T-cell (primary cell): Measurements from ENCODE around the gene NUP153. TPM values are rescaled to one million over a fixed set of nuclear protein-coding genes. Genes with fewer than 3 reads are reported as not detected.

ENCODE experiments used
- ATAC-seq, 4 experiments: fragments of 200-7000 bp in 3 of 4; fragments of 150-1000 bp in 1 of 4; cut with Tn5 transposase; replicated peaks in 1 of 4; 1 replicate in 3 of 4; 2 replicates in 1 of 4; pipeline ENCODE4 v1.10.0; 2021; ENCODE audit warnings: moderate library complexity in 3 of 4, mild to moderate bottlenecking in 2 of 4, moderate number of reproducible peaks in 1 of 4
- CTCF ChIA-PET, 2 donors: fragments of 300-600 bp; sonication (Branson Sonifier 250); formaldehyde crosslinking; loops; one replicate each; lab custom pipeline; 2022; ENCODE audit warnings: antibody characterized with exemption in 2 of 2; lab: Charles Lee
- POLR2A ChIA-PET, 2 donors: fragments of 300-600 bp; sonication (Branson Sonifier 250); formaldehyde crosslinking; loops; one replicate each; lab custom pipeline; 2022; ENCODE audit warnings: antibody characterized with exemption in 2 of 2; lab: Charles Lee
- DNase-seq, 35 experiments: peaks; one replicate each; pipeline versions ENCODE4 v3.0.0 to v3.0.0-alpha.2; 2013 to 2023
- H3K27ac ChIP-seq: one replicate; pipeline ENCODE4 v1.5.1; 2013; ENCODE audit warnings: low read length
- H3K27me3 ChIP-seq, 2 experiments: replicated peaks in 1 of 2; 1 replicate in 1 of 2; 2 replicates in 1 of 2; pipeline versions ENCODE4 v1.6.1 to v1.7.0; 2013; ENCODE audit warnings: low read length in 1 of 2, mixed read lengths in 1 of 2; ENCODE audit not compliant: control insufficient read depth in 2 of 2, insufficient read depth in 2 of 2; ENCODE audit errors: extremely low read depth in 1 of 2
- H3K36me3 ChIP-seq, 2 donors: 1 replicate in 1 of 2; 2 replicates in 1 of 2; pipeline versions ENCODE4 v1.6.1 to v1.7.0; 2013; ENCODE audit warnings: low read length in 1 of 2; ENCODE audit not compliant: control insufficient read depth in 2 of 2, insufficient read depth in 1 of 2; ENCODE audit errors: extremely low read depth in 1 of 2
- H3K4me1 ChIP-seq, 2 experiments: 1 replicate in 1 of 2; 2 replicates in 1 of 2; pipeline versions ENCODE4 v1.6.1 to v1.7.0; 2013; ENCODE audit warnings: low read length in 2 of 2, mixed read lengths in 1 of 2; ENCODE audit not compliant: insufficient read depth in 2 of 2, control insufficient read depth in 1 of 2; ENCODE audit errors: extremely low read depth in 1 of 2
- H3K4me3 ChIP-seq, 2 donors: 1 replicate in 1 of 2; 2 replicates in 1 of 2; pipeline versions ENCODE4 v1.5.1 to v1.7.0; 2013; ENCODE audit warnings: mild to moderate bottlenecking in 2 of 2, low read length in 1 of 2, moderate library complexity in 1 of 2; ENCODE audit not compliant: control insufficient read depth in 1 of 2; ENCODE audit errors: extremely low read depth in 1 of 2
- H3K9me3 ChIP-seq: 2 replicates; pipeline ENCODE4 v1.7.0; 2013
- H3K27ac Mint-ChIP-seq, 2 donors: one replicate each; pipeline ENCODE4 v1.8.0; 2020 to 2021; ENCODE audit warnings: mild to moderate bottlenecking in 2 of 2, mixed read lengths in 2 of 2
- H3K27me3 Mint-ChIP-seq, 2 donors: one replicate each; pipeline ENCODE4 v1.8.0; 2021 to 2022; ENCODE audit warnings: mixed read lengths in 2 of 2
- H3K36me3 Mint-ChIP-seq: one replicate; pipeline ENCODE4 v1.8.0; 2021; ENCODE audit warnings: mixed read lengths
- H3K4me1 Mint-ChIP-seq, 3 donors: one replicate each; pipeline ENCODE4 v1.8.0; 2020 to 2022; ENCODE audit warnings: mixed read lengths in 3 of 3, mild to moderate bottlenecking in 1 of 3
- H3K4me3 Mint-ChIP-seq, 3 donors: one replicate each; pipeline ENCODE4 v1.8.0; 2020 to 2022; ENCODE audit warnings: mild to moderate bottlenecking in 3 of 3, mixed read lengths in 3 of 3, moderate library complexity in 3 of 3
- H3K9me3 Mint-ChIP-seq, 3 donors: one replicate each; pipeline ENCODE4 v1.8.0; 2020 to 2022; ENCODE audit warnings: mixed read lengths in 3 of 3
- WGBS: methylation state at CpG from one replicate; pipeline ENCODE4 v1.1.5; 2013; ENCODE audit warnings: missing lambda C conversion rate; ENCODE audit not compliant: insufficient coverage; 5-methylcytosine and 5-hydroxymethylcytosine counted together
- total RNA-seq, 35 experiments: library from RNA in 6 of 35; stranded (reverse) in 6 of 35; fragments of 120-200 nt in 1 of 35; gene quantifications; one replicate each; pipeline versions ENCODE4 v1.2.1 to v1.2.4 and lab custom pipeline; 2013 to 2026

Gene NUP153
- total RNA-seq, 5 donors from 2014 or later (not counting 1 experiment from before 2014, with no cell fraction given): 46.4 to 58.5 (median 54.2) TPM

DNA sequence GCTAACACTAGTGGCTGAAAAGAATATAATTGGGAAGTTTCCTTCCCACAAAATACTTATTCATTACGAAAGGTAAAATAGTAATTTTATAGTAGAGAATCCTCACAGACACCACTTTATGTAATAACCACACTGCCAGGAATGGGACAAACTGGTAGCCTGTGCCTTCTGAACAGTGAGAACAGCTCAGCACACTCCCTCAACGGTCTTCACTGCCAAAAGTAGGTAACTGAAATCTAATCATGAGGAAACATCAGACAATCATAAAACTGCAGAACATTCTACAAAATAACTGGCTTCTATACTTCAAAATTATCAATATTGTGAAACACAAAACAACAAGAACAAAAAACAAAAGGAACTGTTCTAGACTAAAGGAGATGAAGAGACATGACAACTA is 44.1 kb downstream of the NUP153 start:
- CTCF ChIA-PET: no interaction called here
- Mint-ChIP-seq H3K27ac (peak overlapping the region; percentile 29 to 65), H3K4me1 (peaks cover 29 to 35% (median 35%) of the 10 kb centered on the region in 3 donors)

DNA sequence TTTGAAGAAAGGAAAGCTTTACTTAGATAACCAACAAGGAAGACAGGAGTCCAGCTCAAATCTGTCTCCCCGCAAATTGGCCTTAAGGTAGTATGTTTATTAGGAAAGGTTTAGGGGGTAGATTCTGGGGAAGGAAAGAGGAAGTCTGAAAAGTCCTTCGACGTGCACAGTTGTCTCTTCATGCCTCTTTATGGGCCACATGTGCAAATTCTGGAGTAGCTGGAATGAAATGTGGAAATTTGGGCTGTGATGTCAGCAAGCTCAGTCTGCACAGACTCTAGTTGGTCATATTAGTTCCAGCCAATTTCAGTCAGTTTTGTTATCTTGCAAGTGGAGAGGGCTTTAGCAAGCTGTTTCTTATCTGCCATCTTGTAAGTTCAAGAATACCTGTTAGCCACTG is 50.1 kb downstream of the NUP153 start:
- Histone ChIP-seq H3K36me3 (peaks cover 3 to 53% of the 10 kb centered on the region in 2 donors), H3K9me3 (no peaks in the 10 kb centered on the region), H3K27me3 (no peaks in the 10 kb centered on the region), H3K4me1 (no peaks in the 10 kb centered on the region), H3K27ac (no peak overlapping the region), H3K4me3 (no peak overlapping the region)
- peaks cover 58% of the 10 kb centered on the region for H3K36me3 Mint-ChIP-seq
- no peak overlapping the region for H3K27ac Mint-ChIP-seq
- H3K9me3 Mint-ChIP-seq: no peaks in the 10 kb centered on the region
- H3K4me3 Mint-ChIP-seq: no peak overlapping the region
- no peak for ATAC-seq
- ChIA-PET POLR2A (interaction anchor here in 1 of 2 donors (0.6 kb wide), 1 partner anchor 42 kb away, joined by 6 read pairs; no protein-coding TSS in a partner anchor), CTCF (interaction anchor here in 1 of 2 donors (0.9 kb wide), 1 partner anchor 22 kb away, joined by 3 read pairs; no protein-coding TSS in a partner anchor)
- 100% methylated on average over 2 of the region's 3 CpGs for WGBS
- no peak for DNase-seq
- H3K27me3 Mint-ChIP-seq: no peaks in the 10 kb centered on the region
- peaks cover 0 to 22% (median 18%) of the 10 kb centered on the region in 3 donors for H3K4me1 Mint-ChIP-seq

More for the DNA sequence above, 44.1 kb downstream of the NUP153 start:
- Histone ChIP-seq H3K27ac (no peak overlapping the region), H3K9me3 (no peaks in the 10 kb centered on the region), H3K4me3 (no peak overlapping the region), H3K4me1 (peaks cover 0 to 5% of the 10 kb centered on the region in 2 experiments), H3K36me3 (peaks cover 0 to 31% of the 10 kb centered on the region in 2 donors), H3K27me3 (no peaks in the 10 kb centered on the region)
- peaks cover 56% of the 10 kb centered on the region for H3K36me3 Mint-ChIP-seq
- WGBS: 64% methylated on average over 1 of the region's 2 CpGs
- POLR2A ChIA-PET: no interaction called here
- DNase-seq (no peak), ATAC-seq (no peak)
- H3K27me3 Mint-ChIP-seq: no peaks in the 10 kb centered on the region
- H3K9me3 Mint-ChIP-seq: no peaks in the 10 kb centered on the region
- H3K4me3 Mint-ChIP-seq: no peak overlapping the region

DNA sequence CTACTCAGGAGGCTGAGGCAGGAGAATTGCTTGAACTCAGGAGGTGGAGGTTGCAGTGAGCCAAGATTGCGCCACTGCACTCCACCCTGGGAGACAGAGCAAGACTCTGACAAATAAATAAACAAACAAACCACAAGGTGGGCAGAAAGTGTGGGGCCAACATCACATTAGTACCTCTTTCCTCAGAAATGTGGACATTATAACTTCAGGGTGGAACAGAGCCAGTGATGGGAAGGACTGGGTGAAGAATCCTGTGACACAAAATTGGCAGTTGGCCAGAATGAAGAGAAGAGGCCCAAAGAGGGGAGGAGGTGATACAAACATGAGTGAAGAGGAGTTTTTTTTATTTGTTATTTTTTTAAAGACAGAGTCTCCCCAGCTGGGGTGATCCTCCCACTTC is 50.6 kb downstream of the NUP153 start:
- POLR2A ChIA-PET: no interaction called here
- Histone ChIP-seq H3K27ac (no peak overlapping the region), H3K4me1 (peaks cover 0 to under 1% of the 10 kb centered on the region in 2 experiments), H3K9me3 (no peaks in the 10 kb centered on the region), H3K4me3 (no peak overlapping the region), H3K36me3 (peaks cover 3 to 51% of the 10 kb centered on the region in 2 donors), H3K27me3 (no peaks in the 10 kb centered on the region)
- Mint-ChIP-seq H3K27ac (no peak overlapping the region), H3K36me3 (peaks cover 54% of the 10 kb centered on the region), H3K4me1 (peaks cover 0 to 21% (median 18%) of the 10 kb centered on the region in 3 donors), H3K9me3 (no peaks in the 10 kb centered on the region), H3K4me3 (no peak overlapping the region), H3K27me3 (no peaks in the 10 kb centered on the region)
- no CpG with 5 or more reads among the region's 1 CpG for WGBS
- DNase-seq (peak in 1 of 35 experiments; percentile 15), ATAC-seq (no peak)
- CTCF ChIA-PET: interaction anchor here in 1 of 2 donors (0.6 to 0.7 kb wide), 2 partner anchors 9 to 45 kb away, joined by 3 read pairs; no protein-coding TSS in a partner anchor

DNA sequence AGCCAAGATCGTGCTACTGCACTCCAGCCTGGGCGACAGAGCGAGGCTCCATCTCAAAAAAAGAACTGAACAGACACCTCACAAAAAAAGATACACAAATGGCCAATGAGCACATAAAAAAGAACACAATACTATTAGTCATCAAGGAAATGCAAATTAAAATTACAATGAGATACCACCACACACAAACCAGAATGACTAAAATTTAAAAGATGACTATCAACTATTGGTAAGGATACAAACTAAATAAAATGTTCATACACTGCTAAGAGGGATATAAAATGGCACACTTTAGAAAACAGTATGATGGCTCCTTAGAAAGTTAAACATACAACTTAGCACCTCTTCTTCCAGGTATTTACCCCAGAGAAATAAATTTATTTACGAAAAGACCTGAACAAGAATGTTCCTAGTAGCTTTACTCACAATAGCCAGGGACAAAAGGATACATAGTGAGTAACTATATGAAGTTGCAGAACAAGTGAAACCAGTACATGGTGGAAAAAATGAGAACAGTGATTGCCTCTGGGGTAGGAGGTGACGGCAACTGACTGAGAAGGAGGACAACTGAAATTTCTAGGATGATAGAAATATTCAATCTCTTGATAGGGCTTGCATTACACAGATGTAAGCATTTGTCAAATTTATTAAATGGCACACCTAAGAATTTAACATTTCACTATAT is 53.4 kb downstream of the NUP153 start:
- Mint-ChIP-seq H3K27ac (no peak overlapping the region), H3K4me3 (no peak overlapping the region), H3K9me3 (no peaks in the 10 kb centered on the region), H3K27me3 (no peaks in the 10 kb centered on the region), H3K4me1 (peaks cover 0 to 29% (median 24%) of the 10 kb centered on the region in 3 donors), H3K36me3 (peaks cover 58% of the 10 kb centered on the region)
- Histone ChIP-seq H3K9me3 (no peaks in the 10 kb centered on the region), H3K27me3 (no peaks in the 10 kb centered on the region), H3K4me1 (peaks cover 0 to 3% of the 10 kb centered on the region in 2 experiments), H3K4me3 (no peak overlapping the region), H3K27ac (no peak overlapping the region), H3K36me3 (peaks cover 3 to 52% of the 10 kb centered on the region in 2 donors)
- DNase-seq (no peak), ATAC-seq (no peak)
- POLR2A ChIA-PET: interaction anchor here in 1 of 2 donors (0.6 kb wide), 1 partner anchor 22 kb away, joined by 5 read pairs; no protein-coding TSS in a partner anchor
- CTCF ChIA-PET: no interaction called here
- no CpG with 5 or more reads among the region's 5 CpGs for WGBS

DNA sequence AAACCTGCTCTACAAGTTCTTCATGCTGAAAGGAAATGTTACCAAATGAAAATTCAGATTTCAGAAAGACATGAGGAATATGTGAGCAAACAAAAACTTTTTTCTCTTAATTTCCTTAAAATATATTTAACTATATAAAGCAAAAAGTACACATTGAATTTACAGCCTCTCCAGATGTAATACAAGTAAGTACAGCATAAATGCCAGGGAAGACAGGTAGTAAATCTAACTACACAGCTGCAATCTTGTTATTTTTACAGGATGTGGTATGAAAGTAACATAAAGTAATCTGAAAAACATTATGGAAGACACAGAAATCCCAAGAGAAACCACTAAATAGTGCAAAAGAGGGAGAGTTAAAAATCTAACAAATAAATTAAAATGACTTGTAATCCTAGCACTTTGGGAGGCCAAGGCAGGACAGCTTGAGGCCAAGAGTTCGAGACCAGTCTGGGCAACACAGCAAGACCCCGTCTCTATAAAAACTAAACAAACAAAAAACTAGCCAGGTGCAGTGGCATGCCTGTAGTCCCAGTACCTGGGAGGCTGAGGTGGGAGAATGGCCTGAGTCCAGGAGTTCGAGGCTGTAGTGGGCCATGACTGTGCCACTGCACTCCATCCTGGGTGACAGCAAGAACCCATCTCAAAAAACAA is 55.9 kb downstream of the NUP153 start:
- Mint-ChIP-seq H3K4me3 (no peak overlapping the region), H3K27me3 (no peaks in the 10 kb centered on the region), H3K36me3 (peaks cover 52% of the 10 kb centered on the region), H3K4me1 (peaks cover 0 to 24% (median 18%) of the 10 kb centered on the region in 3 donors), H3K9me3 (no peaks in the 10 kb centered on the region), H3K27ac (no peak overlapping the region)
- peaks cover 0 to 57% of the 10 kb centered on the region in 2 donors for H3K36me3 ChIP-seq
- no CpG with 5 or more reads among the region's 3 CpGs for WGBS
- POLR2A ChIA-PET: no interaction called here
- H3K27me3 ChIP-seq: no peaks in the 10 kb centered on the region
- no peaks in the 10 kb centered on the region for H3K9me3 ChIP-seq
- peaks cover 0 to 3% of the 10 kb centered on the region in 2 experiments for H3K4me1 ChIP-seq
- no peak overlapping the region for H3K27ac ChIP-seq
- ATAC-seq (no peak), DNase-seq (no peak)
- no peak overlapping the region for H3K4me3 ChIP-seq
- CTCF ChIA-PET: interaction anchor here in 1 of 2 donors (1.1 kb wide), 1 partner anchor 153 kb away, joined by 3 read pairs; no protein-coding TSS in a partner anchor

DNA sequence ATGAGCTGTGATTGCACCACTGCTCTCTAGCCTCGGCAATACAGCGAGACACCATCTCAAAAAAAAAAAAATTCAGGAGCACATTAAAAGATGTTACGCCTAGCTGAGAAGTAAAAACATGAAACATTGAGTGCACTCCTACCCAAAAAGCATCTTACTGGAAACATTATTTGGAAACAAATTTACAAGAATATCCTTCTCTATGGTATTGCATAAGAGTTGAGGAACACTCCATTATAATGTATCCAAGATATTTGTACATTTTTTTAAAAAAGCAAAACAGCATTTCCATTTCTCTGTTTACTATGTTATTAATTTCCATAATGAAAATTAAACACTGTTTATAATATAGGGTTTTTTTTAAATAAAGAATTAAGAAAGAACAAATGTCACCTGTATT is 58.0 kb downstream of the NUP153 start:
- peaks cover 0 to 21% (median 15%) of the 10 kb centered on the region in 3 donors for H3K4me1 Mint-ChIP-seq
- ChIA-PET POLR2A (no interaction called here), CTCF (interaction anchor here in 1 of 2 donors (1.0 kb wide), 1 partner anchor 53 kb away, joined by 4 read pairs; no protein-coding TSS in a partner anchor)
- H3K36me3 Mint-ChIP-seq: peaks cover 52% of the 10 kb centered on the region
- DNase-seq (no peak), ATAC-seq (no peak)
- Histone ChIP-seq H3K36me3 (peaks cover 0 to 57% of the 10 kb centered on the region in 2 donors), H3K27me3 (no peaks in the 10 kb centered on the region), H3K27ac (no peak overlapping the region), H3K4me3 (no peak overlapping the region), H3K4me1 (peaks cover 0 to 3% of the 10 kb centered on the region in 2 experiments), H3K9me3 (no peaks in the 10 kb centered on the region)
- no peak overlapping the region for H3K4me3 Mint-ChIP-seq
- H3K9me3 Mint-ChIP-seq: no peaks in the 10 kb centered on the region
- H3K27me3 Mint-ChIP-seq: no peaks in the 10 kb centered on the region
- WGBS: 100% methylated on average over 1 of the region's 3 CpGs
- H3K27ac Mint-ChIP-seq: no peak overlapping the region
